Measurements from ENCODE around the gene C1QTNF12.
"Not testable (repeated sequence)": the region's sequence is repeated elsewhere in the genome, so short reads cannot be mapped to it uniquely, and the experiment has no call there.

C1QTNF12 gene

GRCh38 chr1:1250786-1251284 lies 4.3 kb upstream of the C1QTNF12 start:
- H2AFZ ChIP-seq (ENCODE audit: low read depth), result no peak overlapping the region
- no peaks in the 10 kb centered on the region for H4K20me1 ChIP-seq (ENCODE audit: insufficient read depth)
- no peak overlapping the region for H3K9ac ChIP-seq
- H3K4me1 ChIP-seq (ENCODE audit: low read depth, poor library complexity, severe bottlenecking), result no peaks in the 10 kb centered on the region
- H3K4me3 ChIP-seq (IDR thresholded peaks at IDR 0.05; ENCODE audit: insufficient read depth, low read depth, low read length), result no peak overlapping the region
- no peak overlapping the region for H3K4me2 ChIP-seq
- no peak overlapping the region for H3K27ac ChIP-seq
- H3K79me2 ChIP-seq (ENCODE audit: insufficient read depth, low read depth), result no peaks in the 10 kb centered on the region
- peaks cover 9% of the 10 kb centered on the region; the same call in 1 of the 2 replicates for H3K27me3 ChIP-seq (ENCODE audit: insufficient read depth, low read depth)
- no peak for TF ChIP-seq CTCF (conservative IDR thresholded peaks at IDR 0.05; ENCODE audit: low read depth, low read length)
- H3K36me3 ChIP-seq (ENCODE audit: insufficient read depth), result no peaks in the 10 kb centered on the region

DNA sequence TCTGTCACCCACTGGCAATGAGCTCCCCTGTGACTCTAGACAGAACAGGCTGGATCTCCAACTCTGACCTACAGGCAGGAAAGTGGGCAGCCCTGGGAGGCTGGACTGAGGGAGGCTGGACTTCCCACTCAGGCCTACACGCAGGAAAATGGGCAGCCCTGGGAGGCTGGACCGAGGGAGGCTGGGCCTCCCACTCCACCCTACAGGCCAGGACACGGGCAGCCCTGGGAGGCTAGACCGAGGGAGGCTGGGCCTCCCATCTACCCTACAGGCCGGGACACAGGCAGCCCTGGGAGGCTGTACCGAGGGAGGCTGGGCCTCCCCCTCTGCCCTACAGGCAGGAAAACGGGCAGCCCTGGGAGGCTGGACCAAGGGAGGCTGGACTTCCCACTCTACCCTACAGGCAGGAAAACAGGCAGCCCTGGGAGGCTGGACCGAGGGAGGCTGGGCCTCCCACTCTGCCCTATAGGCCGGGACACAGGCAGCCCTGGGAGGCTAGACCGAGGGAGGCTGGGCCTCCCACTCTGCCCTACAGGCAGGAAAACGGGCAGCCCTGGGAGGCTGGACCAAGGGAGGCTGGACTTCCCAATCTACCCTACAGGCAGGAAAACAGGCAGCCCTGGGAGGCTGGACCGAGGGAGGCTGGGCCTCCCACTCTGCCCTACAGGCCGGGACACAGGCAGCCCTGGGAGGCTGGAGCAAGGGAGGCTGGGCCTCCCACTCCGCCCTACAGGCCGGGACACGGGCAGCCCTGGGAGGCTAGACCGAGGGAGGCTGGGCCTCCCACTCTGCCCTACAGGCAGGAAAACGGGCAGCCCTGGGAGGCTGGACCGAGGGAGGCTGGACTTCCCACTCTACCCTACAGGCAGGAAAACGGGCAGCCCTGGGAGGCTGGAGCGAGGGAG lies 1.7 kb upstream of the C1QTNF12 start:
- H3K79me2 ChIP-seq (ENCODE audit: insufficient read depth, low read depth); H3K27ac ChIP-seq; H3K9ac ChIP-seq; H2AFZ ChIP-seq (ENCODE audit: low read depth); H3K4me3 ChIP-seq (IDR thresholded peaks at IDR 0.05; ENCODE audit: insufficient read depth, low read depth, low read length); H4K20me1 ChIP-seq (ENCODE audit: insufficient read depth); H3K4me2 ChIP-seq; H3K4me1 ChIP-seq (ENCODE audit: low read depth, poor library complexity, severe bottlenecking); H3K36me3 ChIP-seq (ENCODE audit: insufficient read depth): not testable (repeated sequence)
- H3K27me3 ChIP-seq (ENCODE audit: insufficient read depth, low read depth), result peaks cover 23% of the 10 kb centered on the region

- no peaks in the 10 kb centered on the region for H3K4me1 ChIP-seq (ENCODE audit: low read depth, poor library complexity, severe bottlenecking)
- peaks cover 29% of the 10 kb centered on the region for H3K27me3 ChIP-seq (ENCODE audit: insufficient read depth, low read depth)
- no peak overlapping the region for H2AFZ ChIP-seq (ENCODE audit: low read depth)
- H3K9ac ChIP-seq, result no peak overlapping the region
- no peaks in the 10 kb centered on the region for H4K20me1 ChIP-seq (ENCODE audit: insufficient read depth)
- no peaks in the 10 kb centered on the region for H3K79me2 ChIP-seq (ENCODE audit: insufficient read depth, low read depth)
- H3K27ac ChIP-seq, result no peak overlapping the region
- no peak for TF ChIP-seq CTCF (conservative IDR thresholded peaks at IDR 0.05; ENCODE audit: low read depth, low read length)
- no peaks in the 10 kb centered on the region for H3K36me3 ChIP-seq (ENCODE audit: insufficient read depth)
- no peak overlapping the region for H3K4me3 ChIP-seq (IDR thresholded peaks at IDR 0.05; ENCODE audit: insufficient read depth, low read depth, low read length)
- H3K4me2 ChIP-seq, result no peak overlapping the region
These were observed 905 bp upstream of the C1QTNF12 start for GRCh38 chr1:1247341-1247913.

DNA sequence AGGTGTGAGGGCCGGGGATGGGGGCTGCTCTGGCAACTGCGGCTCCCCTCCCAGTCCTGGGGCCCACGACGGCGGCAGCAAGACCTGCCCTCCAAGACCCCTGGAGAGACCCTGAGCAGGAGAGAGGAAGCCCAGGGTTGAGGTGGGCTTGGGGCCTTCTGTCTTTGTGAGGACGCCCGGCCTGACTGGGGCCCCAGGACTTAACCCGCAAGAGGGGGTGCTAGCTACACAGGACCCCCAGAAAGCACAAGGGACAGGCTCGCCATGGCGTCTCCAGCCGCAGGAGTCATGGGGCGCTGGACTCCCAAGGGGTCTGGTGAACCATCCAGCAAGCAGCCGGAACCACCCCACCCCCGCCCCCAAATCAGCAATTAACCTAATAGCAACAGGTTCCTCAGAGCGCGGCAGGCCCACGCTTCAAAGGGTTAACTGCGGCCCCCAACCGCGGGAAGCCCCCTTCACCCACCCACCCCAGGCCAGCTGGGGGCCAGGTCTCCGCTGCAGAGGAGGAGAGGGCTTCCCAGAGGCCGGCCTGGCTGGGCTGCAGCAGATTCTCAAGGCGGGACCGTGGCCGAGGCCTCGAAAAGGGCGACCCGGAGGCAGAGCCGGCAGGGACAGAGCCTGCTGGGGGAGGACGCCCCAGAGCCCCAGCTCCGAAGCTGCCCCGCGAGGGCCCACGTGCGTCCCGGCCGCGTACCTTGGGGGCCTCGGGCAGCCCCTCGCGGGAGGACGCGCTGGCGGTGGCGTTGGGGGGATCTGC lies 525 bp downstream of the C1QTNF12 start:
- Histone ChIP-seq H3K79me2 (ENCODE audit: insufficient read depth, low read depth) (no peaks in the 10 kb centered on the region), H3K9ac (no peak overlapping the region), H3K27ac (no peak overlapping the region), H3K36me3 (ENCODE audit: insufficient read depth) (no peaks in the 10 kb centered on the region), H3K27me3 (ENCODE audit: insufficient read depth, low read depth) (peaks cover 42% of the 10 kb centered on the region), H3K4me1 (ENCODE audit: low read depth, poor library complexity, severe bottlenecking) (no peaks in the 10 kb centered on the region), H4K20me1 (ENCODE audit: insufficient read depth) (no peaks in the 10 kb centered on the region), H3K4me3 (IDR thresholded peaks at IDR 0.05; ENCODE audit: insufficient read depth, low read depth, low read length) (no peak overlapping the region), H2AFZ (ENCODE audit: low read depth) (no peak overlapping the region), H3K4me2 (no peak overlapping the region)
- TF ChIP-seq CTCF (conservative IDR thresholded peaks at IDR 0.05; ENCODE audit: low read depth, low read length), result no peak
